Muscle of leg (tissue), 11 donors: ENCODE measurements around the gene EFCAB11. TPM values are rescaled to one million over a fixed set of nuclear protein-coding genes. Genes with fewer than 3 reads are reported as not detected.
A peak's percentile ranks its signal among the peaks of the same experiment; 100 is the strongest.

Source experiments
- DNase-seq: peaks from one replicate; pipeline ENCODE4 v3.0.0; 2013
- H3K27ac ChIP-seq: one replicate; pipeline ENCODE4 v1.5.1; 2013; ENCODE audit warnings: mild to moderate bottlenecking, low read length, control low read depth
- H3K27me3 ChIP-seq: one replicate; pipeline ENCODE4 v1.6.1; 2013; ENCODE audit warnings: low read length; ENCODE audit not compliant: control insufficient read depth, insufficient read depth
- H3K36me3 ChIP-seq: one replicate; pipeline ENCODE4 v1.6.1; 2013; ENCODE audit warnings: low read length; ENCODE audit not compliant: control insufficient read depth, insufficient read depth
- H3K4me1 ChIP-seq: one replicate; pipeline ENCODE4 v1.6.1; 2013; ENCODE audit warnings: low read length; ENCODE audit not compliant: control insufficient read depth, insufficient read depth
- H3K4me3 ChIP-seq: one replicate; pipeline ENCODE4 v1.5.1; 2013; ENCODE audit warnings: low read length, control low read depth
- H3K9me3 ChIP-seq: replicated peaks from 2 replicates; pipeline ENCODE4 v1.6.1; 2013; ENCODE audit warnings: low read depth, low read length; ENCODE audit not compliant: control insufficient read depth
- WGBS: methylation state at CpG from one replicate; pipeline ENCODE4 v1.1.5; 2013; ENCODE audit warnings: missing lambda C conversion rate; ENCODE audit not compliant: insufficient coverage; 5-methylcytosine and 5-hydroxymethylcytosine counted together
- polyA plus RNA-seq, 8 donors: library from polyadenylated mRNA; unstranded; fragments of 120-200 nt; gene quantifications; one replicate each; pipeline versions ENCODE4 v1.2.1 to v1.2.3, GENCODE V29; 2013; ENCODE audit warnings: inconsistent platforms in 1 of 8, low replicate concordance in 1 of 8; ENCODE audit not compliant: insufficient read length in 8 of 8, insufficient read depth in 1 of 8
- total RNA-seq: library from RNA; stranded (reverse); fragments of 120-200 nt; gene quantifications from one replicate; pipeline ENCODE4 v1.2.4, GENCODE V29; 2013

The EFCAB11 gene
- total and polyA plus RNA-seq, 9 donors: 5.5 to 8.6 (median 6.5) TPM

GRCh38 chr14:89912667-89913211 is 41.8 kb downstream of the EFCAB11 start:
- Histone ChIP-seq H3K27ac (peak overlapping the region; percentile 87), H3K36me3 (no peaks in the 10 kb centered on the region), H3K4me3 (no peak overlapping the region), H3K4me1 (peaks cover 17% of the 10 kb centered on the region), H3K9me3 (no peaks in the 10 kb centered on the region), H3K27me3 (no peaks in the 10 kb centered on the region)
- 13% methylated on average over 4 of the region's 9 CpGs for WGBS
- peak; percentile 97 for DNase-seq

- peaks cover 17% of the 10 kb centered on the region for H3K4me1 ChIP-seq
- H3K36me3 ChIP-seq: no peaks in the 10 kb centered on the region
- DNase-seq: peak; percentile 34
- H3K4me3 ChIP-seq: no peak overlapping the region
- H3K9me3 ChIP-seq: no peaks in the 10 kb centered on the region
- WGBS: no CpG with 5 or more reads among the region's 2 CpGs
- H3K27me3 ChIP-seq: no peaks in the 10 kb centered on the region
- peak overlapping the region; percentile 87 for H3K27ac ChIP-seq
Observed at GRCh38 chr14:89912221-89912620, 42.3 kb downstream of the EFCAB11 start.

GRCh38 chr14:89911010-89911919 is 43.3 kb downstream of the EFCAB11 start:
- H3K27ac ChIP-seq: peak overlapping the region; percentile 87
- no peaks in the 10 kb centered on the region for H3K9me3 ChIP-seq
- no peak overlapping the region for H3K4me3 ChIP-seq
- H3K36me3 ChIP-seq: no peaks in the 10 kb centered on the region
- 48% methylated on average over 5 of the region's 11 CpGs for WGBS
- H3K4me1 ChIP-seq: peaks cover 17% of the 10 kb centered on the region
- no peaks in the 10 kb centered on the region for H3K27me3 ChIP-seq
- DNase-seq: peak; percentile 74

- Histone ChIP-seq H3K36me3 (no peaks in the 10 kb centered on the region), H3K4me1 (peaks cover 17% of the 10 kb centered on the region), H3K27me3 (no peaks in the 10 kb centered on the region), H3K4me3 (no peak overlapping the region), H3K9me3 (no peaks in the 10 kb centered on the region), H3K27ac (peak overlapping the region; percentile 87)
- no peak for DNase-seq
- WGBS: no CpG with 5 or more reads among the region's 5 CpGs
Observed at GRCh38 chr14:89910691-89911009, 43.9 kb downstream of the EFCAB11 start.

GRCh38 chr14:89909586-89909985 is 44.9 kb downstream of the EFCAB11 start:
- WGBS: 82% methylated on average over 5 of the region's 9 CpGs
- Histone ChIP-seq H3K27ac (no peak overlapping the region), H3K9me3 (no peaks in the 10 kb centered on the region), H3K36me3 (no peaks in the 10 kb centered on the region), H3K4me1 (peaks cover 17% of the 10 kb centered on the region), H3K27me3 (no peaks in the 10 kb centered on the region), H3K4me3 (no peak overlapping the region)
- DNase-seq: no peak

GRCh38 chr14:89908712-89909450 is 45.6 kb downstream of the EFCAB11 start:
- WGBS: 82% methylated on average over 8 of the region's 9 CpGs
- no peaks in the 10 kb centered on the region for H3K9me3 ChIP-seq
- no peaks in the 10 kb centered on the region for H3K36me3 ChIP-seq
- no peak overlapping the region for H3K4me3 ChIP-seq
- H3K4me1 ChIP-seq: peaks cover 17% of the 10 kb centered on the region
- no peaks in the 10 kb centered on the region for H3K27me3 ChIP-seq
- no peak overlapping the region for H3K27ac ChIP-seq
- no peak for DNase-seq

- Histone ChIP-seq H3K27me3 (no peaks in the 10 kb centered on the region), H3K4me1 (peaks cover 12% of the 10 kb centered on the region), H3K9me3 (no peaks in the 10 kb centered on the region), H3K27ac (no peak overlapping the region), H3K36me3 (no peaks in the 10 kb centered on the region), H3K4me3 (no peak overlapping the region)
- WGBS: 92% methylated on average over 2 of the region's 4 CpGs
- no peak for DNase-seq
Observed at GRCh38 chr14:89907655-89908054, 46.9 kb downstream of the EFCAB11 start.

- H3K9me3 ChIP-seq: no peaks in the 10 kb centered on the region
- DNase-seq: no peak
- no peaks in the 10 kb centered on the region for H3K36me3 ChIP-seq
- no peak overlapping the region for H3K27ac ChIP-seq
- H3K4me3 ChIP-seq: no peak overlapping the region
- no peaks in the 10 kb centered on the region for H3K27me3 ChIP-seq
- peaks cover 2% of the 10 kb centered on the region for H3K4me1 ChIP-seq
Observed at GRCh38 chr14:89906000-89906399, 48.5 kb downstream of the EFCAB11 start.

- no peaks in the 10 kb centered on the region for H3K36me3 ChIP-seq
- no peaks in the 10 kb centered on the region for H3K9me3 ChIP-seq
- WGBS: no CpG with 5 or more reads among the region's 4 CpGs
- no peaks in the 10 kb centered on the region for H3K27me3 ChIP-seq
- DNase-seq: no peak
- peaks cover 2% of the 10 kb centered on the region for H3K4me1 ChIP-seq
- no peak overlapping the region for H3K4me3 ChIP-seq
- no peak overlapping the region for H3K27ac ChIP-seq
Observed at GRCh38 chr14:89903340-89903952, 51.1 kb downstream of the EFCAB11 start.

- Histone ChIP-seq H3K27me3 (no peaks in the 10 kb centered on the region), H3K9me3 (no peaks in the 10 kb centered on the region), H3K4me3 (no peak overlapping the region), H3K36me3 (no peaks in the 10 kb centered on the region), H3K27ac (no peak overlapping the region), H3K4me1 (peaks cover 2% of the 10 kb centered on the region)
- no CpG with 5 or more reads among the region's 4 CpGs for WGBS
- peak; percentile 29 for DNase-seq
Observed at GRCh38 chr14:89902881-89903280, 51.6 kb downstream of the EFCAB11 start.
